HCEC 1CT (cell line): ENCODE measurements around the gene CHRNA5.

ENCODE experiments used
- DNase-seq: peaks from one replicate; pipeline ENCODE4 v3.0.0-alpha.2; 2017

The CHRNA5 gene

GRCh38 chr15:78640527-78641101, 75.3 kb downstream of the CHRNA5 start:
- no peak for DNase-seq

DNA sequence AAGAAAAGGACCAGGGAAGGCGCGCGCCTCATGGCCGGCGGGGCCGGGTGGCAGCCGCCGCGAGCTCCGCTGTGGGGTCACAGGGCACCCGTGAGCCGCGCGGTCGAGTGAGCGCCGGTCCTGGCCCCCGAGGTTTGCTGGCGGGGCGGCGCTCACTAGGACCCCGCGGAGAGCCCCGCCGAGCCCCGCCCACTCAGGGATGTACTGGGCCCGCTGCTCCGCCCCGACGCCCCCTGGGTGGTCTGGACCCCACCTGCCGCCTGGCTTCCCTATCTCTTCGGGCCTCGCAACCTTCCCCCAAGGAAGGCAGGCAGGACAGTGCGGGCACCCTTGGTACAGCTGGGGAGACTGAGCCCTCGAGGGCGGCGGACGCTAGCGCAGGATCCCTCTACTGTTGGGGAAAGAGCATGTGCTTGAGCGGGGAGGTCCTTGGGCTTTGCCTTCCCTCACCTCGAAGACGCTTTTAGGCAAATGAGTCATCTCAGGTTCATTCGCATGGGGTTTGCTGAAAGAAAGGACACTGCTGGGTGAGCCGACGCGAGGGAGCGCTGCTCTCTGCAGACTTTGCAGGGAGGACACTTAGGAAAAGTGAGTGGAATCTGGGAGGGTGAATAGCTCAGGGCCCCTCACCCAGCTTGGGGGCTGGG, 75.9 kb downstream of the CHRNA5 start, which contains the start of gene CHRNB4:
Gene CHRNB4, minus strand, starts transcription at position 109 of the 647 bp plus-strand sequence. Its CDS starts 77 bp downstream, at position 32.
- DNase-seq, result no peak

DNA sequence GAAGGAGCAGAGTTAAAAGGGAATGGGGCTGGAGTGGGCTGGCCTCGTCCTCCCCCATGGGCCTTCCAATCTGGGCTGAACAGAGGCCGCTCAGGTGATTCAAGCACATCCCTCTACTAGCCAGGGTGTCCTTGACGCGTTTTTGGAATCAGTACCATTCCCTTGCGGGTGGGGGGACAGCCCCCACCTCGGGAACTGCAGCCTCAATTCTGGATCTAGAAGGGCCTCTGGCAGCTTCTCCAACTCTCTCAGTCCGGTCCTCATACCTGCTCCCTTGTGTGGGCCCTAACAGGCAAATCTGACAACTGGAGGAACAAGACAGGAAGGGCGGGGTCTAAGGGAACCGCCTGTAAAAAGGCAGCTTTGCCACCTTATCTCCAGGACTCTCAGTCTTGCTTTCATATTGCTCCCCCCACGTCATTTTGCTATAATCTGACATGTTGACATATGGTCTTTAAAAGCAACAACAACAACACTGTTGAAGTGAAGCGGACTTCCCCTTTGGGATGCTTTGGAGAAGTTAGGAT, 76.5 kb downstream of the CHRNA5 start:
- no peak for DNase-seq

DNA sequence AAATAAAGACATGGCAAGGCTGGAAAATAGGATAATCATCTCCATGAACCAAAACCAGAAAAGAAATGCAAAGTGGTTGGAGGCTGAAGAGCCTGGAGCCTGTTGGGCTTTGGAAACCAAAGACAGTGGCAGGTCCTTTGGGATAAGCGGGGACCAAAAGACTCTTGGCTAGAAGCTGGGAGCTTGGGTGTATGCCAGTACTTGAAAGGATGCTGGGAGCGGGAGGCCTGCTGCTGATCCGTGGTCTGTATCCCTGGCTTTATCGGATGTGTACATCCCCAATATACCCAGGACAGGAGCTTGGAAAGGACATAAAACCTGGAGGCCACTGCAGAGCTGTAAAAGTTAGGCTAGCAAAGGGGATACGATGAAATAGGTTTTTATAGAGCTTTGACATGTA, 77.0 kb downstream of the CHRNA5 start:
- DNase-seq, result no peak
